Peyer's patch (tissue), 4 donors: ENCODE data around the gene VRK2.

ENCODE experiments used
- POLR2A ChIP-seq, 2 donors: fragments of 450-650 bp; IDR thresholded peaks; one replicate each; pipeline ENCODE4 v1.5.1; 2017; ENCODE audit warnings: antibody characterized with exemption in 2 of 2, mild to moderate bottlenecking in 2 of 2, moderate library complexity in 2 of 2
- TF ChIP-seq, protein P1 (sequence below), 6 experiments: fragments of 450-650 bp in 4 of 6; fragments of 200-600 bp in 2 of 6; sonication (generic) in 1 of 6; IDR thresholded peaks; one replicate each; pipeline ENCODE4 v1.5.1; 2017 to 2019; ENCODE audit warnings: antibody characterized with exemption in 6 of 6, mild to moderate bottlenecking in 3 of 6, moderate library complexity in 1 of 6

DNA sequence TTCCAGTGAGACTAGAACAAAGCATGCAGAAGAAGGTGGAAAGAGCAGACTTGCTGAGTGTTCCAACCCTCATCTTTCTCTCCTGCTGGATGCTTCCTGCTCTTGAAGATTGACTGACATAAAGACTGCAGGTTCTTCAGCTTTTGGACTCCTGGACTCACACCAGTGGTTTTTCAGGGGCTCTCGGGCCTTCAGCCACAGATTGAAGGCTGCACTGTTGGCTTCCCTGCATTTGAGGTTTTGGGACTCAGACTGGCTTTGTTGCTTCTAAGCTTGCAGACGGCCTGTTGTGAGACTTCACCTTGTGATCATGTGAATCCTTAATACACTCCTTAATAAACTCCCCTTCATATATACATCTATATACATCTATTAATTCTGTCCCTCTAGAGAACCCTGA is 20.4 kb downstream of the VRK2 start:
- TF ChIP-seq POLR2A (IDR thresholded peaks at IDR 0.05) = no peak
- TF ChIP-seq, protein P1, sequence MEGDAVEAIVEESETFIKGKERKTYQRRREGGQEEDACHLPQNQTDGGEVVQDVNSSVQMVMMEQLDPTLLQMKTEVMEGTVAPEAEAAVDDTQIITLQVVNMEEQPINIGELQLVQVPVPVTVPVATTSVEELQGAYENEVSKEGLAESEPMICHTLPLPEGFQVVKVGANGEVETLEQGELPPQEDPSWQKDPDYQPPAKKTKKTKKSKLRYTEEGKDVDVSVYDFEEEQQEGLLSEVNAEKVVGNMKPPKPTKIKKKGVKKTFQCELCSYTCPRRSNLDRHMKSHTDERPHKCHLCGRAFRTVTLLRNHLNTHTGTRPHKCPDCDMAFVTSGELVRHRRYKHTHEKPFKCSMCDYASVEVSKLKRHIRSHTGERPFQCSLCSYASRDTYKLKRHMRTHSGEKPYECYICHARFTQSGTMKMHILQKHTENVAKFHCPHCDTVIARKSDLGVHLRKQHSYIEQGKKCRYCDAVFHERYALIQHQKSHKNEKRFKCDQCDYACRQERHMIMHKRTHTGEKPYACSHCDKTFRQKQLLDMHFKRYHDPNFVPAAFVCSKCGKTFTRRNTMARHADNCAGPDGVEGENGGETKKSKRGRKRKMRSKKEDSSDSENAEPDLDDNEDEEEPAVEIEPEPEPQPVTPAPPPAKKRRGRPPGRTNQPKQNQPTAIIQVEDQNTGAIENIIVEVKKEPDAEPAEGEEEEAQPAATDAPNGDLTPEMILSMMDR (IDR thresholded peaks at IDR 0.05) = no peak
